NCI-H345 (cell line): Measurements from ENCODE around the gene OSBPL10.
"Not testable (repeated sequence)": the region's sequence is repeated elsewhere in the genome, so short reads cannot be mapped to it uniquely, and the experiment has no call there.

Source experiments
- DNase-seq: peaks from one replicate; lab custom pipeline; 2025; lab: John Stamatoyannopoulos, UW

The OSBPL10 gene

DNA sequence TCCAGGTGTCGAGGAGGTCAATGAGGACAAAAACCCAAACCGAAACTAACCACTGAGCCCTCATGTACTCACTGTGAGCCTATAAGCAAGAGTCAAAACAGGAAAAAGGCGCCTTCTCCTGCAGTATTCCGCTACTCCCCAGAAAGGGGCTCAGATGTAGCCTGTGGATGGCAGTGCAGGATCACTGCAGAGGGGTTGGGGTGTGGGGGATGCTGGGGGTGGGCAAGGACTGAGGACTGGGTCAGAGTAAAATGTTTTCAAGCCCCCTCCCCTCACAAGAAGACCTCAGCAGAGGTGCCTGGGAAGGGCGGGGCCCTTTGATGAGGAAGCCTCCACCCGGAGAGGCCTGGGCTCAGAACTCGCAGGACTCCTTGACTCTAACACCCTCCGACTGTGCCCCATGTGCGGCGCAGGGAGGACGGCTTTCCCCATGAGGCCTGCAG, 170.1 kb downstream of the OSBPL10 start:
- DNase-seq: no peak

- DNase-seq: no peak
Observed at GRCh38 chr3:31808143-31808720, 172.8 kb downstream of the OSBPL10 start.

DNA sequence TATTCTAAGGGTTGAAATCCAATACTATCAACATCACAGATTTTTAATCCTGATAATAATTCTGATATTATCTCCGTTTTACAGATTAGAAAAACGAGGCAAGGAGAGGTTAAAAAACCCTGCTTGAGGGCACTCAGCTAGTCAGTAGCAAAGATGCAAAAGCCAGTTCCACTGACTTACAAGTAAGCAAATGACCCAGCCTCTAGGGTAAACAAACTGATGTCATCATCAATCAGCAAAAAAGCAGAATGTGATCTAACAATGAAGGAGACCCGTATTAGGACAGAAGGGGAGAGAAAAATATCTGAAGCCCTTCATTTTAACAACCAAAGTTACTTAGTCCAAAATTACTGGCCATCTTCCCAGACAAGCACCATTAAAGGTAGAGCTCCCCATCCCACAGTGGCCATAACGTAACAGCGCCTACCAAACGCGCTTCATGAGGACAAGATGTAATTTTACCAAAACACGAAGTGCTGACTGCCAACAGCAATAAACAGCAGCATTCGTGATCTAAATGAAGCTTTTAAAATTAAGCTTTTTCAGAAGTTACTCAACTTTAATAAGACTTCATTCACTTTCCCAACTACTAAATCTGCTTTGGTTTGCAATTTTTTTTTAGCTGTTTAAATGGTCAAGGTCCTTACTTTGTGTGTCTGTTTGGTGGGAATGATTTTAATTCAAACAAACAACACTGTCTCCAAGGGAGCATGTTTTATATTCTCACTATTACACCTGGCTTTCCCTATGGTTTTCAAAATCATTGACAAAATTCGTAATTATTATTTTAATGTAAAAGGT, 176.6 kb downstream of the OSBPL10 start:
- DNase-seq: no peak

GRCh38 chr3:31802981-31803740, 177.9 kb downstream of the OSBPL10 start:
- no peak for DNase-seq

DNA sequence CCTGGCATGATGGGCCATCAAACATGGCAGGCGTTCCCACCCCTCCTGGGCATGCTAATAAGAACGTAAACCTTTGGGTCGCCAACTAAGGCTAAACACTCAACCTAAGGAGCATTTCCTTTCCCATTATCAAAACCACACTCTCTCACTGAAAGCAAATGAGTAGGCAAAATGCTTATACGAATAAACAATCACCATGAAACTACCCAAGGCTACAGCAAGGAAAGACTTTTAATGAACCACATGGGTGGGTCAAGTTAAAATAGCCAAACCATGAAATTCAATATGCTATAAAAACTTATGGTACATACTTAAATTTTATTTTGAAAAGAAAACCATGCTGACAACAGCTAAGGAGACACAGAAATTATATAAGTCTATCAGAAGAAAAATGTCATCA, 180.6 kb downstream of the OSBPL10 start:
- DNase-seq: no peak

GRCh38 chr3:31798840-31799239, 182.2 kb downstream of the OSBPL10 start:
- no peak for DNase-seq

DNA sequence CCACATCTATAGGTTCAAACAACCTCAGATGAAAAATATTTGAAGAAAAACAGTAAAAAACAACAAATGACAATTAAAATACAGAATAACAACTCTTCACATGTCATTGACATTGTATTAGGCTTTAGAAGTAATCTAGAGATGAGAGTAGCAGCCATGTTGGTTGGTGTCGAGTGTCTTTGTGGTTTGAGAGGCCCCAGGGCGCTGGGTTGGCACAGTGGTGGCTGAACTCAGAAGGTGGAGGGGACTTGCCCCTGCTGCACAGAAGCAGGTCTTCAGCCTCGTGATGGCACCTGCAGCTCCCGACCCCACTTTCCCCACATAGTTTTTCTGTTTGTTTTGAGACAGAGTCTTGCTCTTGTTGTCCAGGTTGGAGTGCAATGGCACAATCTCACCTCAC, 187.2 kb downstream of the OSBPL10 start:
- DNase-seq: no peak

GRCh38 chr3:31791090-31791430, 190.0 kb downstream of the OSBPL10 start:
- no peak for DNase-seq

DNA sequence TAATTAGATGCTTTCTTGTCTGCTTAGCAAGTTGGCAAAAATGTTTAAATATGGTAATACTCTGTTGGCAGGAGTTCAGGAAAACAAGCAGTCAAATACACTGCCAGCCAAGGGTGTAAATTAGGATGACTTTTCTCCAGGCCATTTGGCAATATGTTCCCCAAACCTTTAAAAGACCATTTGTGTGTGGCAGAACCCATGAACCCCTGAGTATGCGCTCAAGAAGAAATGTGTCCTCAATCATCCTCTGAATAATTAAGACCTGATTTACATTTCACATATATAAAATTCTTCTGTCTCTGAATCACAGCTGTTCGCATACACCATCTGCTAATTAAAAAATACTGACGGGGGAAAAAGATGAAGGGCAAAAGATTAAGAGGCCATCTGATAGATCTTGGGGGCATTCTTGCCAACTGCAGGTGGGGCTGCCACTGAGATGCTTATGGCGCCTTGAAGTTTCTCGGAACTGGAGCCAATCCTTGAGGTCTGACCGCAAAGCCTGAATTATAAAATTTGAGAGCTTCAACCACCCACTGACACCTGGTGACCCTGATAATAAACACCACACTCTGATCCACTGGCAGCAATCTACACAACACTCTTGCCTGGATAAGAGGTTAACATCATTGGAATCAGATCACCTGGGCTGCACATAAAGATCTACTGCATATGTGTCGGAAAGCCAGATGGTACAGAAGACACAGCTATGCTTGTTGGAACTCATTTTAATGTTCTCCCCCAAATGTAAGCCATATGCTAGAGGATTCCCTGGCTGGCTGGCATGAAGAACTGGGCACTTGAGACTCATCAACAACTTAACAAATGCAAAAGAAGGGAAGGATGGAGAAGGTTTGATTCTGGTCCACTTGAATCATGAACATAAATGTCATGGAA, 190.6 kb downstream of the OSBPL10 start:
- DNase-seq: no peak

GRCh38 chr3:31789429-31789828, 191.6 kb downstream of the OSBPL10 start:
- no peak for DNase-seq

DNA sequence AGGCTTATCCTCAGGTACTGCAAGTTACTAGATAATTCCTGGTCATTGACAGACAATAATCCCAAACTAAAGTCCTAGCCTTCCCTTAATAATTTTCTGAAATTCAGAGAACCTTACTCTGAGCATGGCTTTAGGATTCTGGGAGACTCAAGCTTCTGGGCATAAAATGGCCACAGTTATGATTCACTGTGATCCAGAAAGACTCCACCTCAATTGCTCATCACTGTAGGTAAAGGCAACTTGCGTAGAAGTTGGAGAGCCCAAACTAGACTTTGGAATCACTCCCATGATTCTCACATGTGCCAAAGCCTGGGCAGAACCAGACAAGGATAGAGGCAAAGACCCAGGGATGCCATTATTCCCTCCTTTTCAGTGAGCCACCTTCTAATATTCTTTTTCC, 195.3 kb downstream of the OSBPL10 start:
- DNase-seq: no peak

DNA sequence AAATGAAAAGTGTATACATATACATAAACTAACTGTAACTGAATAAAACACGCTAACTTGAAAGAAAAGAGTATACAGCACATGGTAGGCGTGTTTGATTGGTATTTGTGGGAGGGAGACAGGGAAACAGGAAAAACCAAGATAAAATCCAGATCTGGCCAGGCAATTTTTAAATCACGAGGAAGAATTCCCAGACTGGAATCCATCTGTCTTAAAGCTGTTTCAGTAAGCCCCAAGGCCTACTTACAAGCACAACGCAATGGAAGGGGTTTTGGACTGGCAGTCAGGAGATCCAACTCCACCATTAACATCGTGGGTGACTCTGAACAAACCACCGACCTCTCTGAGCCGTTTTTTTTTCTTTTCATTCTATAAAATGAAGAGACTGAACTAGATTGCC, 195.8 kb downstream of the OSBPL10 start:
- no peak for DNase-seq

- DNase-seq: not testable (repeated sequence)
Observed at GRCh38 chr3:31783851-31784250, 197.2 kb downstream of the OSBPL10 start.

DNA sequence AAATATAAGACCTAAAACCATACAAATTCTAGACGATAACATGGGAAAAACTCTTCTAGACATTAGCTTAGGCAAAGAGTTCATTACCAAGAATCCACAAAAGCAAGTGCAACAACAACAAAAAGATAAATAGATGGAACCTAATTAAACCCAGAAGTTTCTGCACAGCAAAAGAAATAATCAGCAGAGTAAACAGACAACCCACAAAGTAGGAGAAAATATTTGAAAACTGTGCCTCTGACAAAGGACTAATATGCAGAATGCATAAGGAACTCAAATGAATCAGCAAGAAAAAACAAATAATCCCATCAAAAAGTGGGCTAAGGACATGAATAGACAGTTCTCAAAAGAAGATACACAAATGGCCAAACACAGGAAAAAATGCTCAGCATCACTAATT, 198.8 kb downstream of the OSBPL10 start:
- DNase-seq: not testable (repeated sequence)

GRCh38 chr3:31779514-31779913, 201.5 kb downstream of the OSBPL10 start:
- DNase-seq: no peak

DNA sequence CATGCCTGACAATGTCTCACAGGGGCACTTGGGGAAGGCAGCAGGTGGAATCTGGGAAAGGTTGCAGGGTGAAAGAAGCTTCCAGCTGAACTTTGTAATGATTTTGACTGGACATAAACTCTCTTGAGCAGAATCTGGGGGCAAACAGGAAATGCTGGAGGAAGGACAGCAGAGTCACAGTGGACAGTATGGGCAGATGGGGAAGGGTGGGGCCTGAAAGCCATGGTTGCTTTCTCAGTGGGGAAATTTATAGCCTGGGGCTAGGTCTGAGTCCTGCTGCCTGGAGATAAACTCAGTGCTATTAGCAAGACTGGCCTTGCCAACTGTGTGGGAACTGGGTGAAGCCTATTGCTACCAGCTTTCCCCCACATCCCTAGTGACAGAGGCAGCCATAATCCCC, 203.2 kb downstream of the OSBPL10 start:
- no peak for DNase-seq

DNA sequence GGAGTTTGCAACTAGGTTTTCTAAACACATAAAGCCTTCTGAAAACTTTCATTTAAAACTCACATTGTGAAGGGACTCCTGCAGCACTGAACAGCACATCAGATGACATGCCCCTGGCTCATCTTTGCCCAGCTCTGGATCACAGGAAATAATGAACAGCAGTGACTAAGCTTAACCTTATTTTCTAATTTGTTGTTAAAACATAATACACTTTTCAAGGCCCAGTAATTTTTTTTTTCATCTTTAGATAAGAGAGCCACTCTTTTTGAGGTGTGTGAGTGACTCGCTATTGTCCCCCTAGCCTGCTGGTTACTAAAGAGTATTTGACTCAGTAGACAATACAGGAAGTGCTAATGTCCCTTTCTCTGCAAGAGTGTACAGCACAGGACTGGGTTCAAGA, 204.0 kb downstream of the OSBPL10 start:
- no peak for DNase-seq

DNA sequence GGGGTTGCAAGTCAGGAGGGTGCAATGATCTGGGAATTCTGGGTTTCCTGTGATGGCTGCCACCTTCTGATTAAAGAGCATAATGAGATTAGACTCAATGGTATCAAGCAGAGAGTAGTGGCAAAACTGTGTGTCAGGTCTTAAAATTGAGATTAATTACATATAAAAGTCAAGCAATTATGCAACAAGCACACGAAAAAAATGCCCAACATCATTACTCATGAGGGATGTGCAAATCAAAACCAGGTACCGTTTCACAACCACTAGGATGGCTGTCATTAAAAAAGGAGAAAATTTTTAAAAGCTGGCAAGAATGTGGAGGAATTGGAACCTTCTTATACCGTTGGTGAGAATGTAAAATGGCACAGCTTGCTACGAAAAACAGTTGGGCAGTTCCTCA, 205.0 kb downstream of the OSBPL10 start:
- no peak for DNase-seq

DNA sequence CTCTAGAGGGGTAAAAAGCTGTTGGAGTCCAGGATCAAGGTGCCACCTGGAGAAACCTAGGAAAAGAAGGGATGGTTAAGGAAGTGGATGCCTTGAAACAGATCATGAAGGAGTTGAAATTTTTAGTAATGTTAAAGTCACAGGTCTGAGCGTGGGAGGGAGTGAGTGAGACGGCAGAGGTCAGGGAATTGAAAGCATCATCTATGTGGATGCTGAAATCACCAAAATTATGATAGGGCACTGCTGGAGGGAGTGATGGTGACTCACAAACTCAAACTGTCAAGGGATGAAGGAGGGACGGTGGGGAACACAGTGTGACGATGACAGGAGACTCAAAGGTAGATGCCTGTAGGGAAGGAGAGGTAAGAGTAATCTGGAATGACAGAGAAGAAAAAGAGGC, 205.7 kb downstream of the OSBPL10 start:
- no peak for DNase-seq

DNA sequence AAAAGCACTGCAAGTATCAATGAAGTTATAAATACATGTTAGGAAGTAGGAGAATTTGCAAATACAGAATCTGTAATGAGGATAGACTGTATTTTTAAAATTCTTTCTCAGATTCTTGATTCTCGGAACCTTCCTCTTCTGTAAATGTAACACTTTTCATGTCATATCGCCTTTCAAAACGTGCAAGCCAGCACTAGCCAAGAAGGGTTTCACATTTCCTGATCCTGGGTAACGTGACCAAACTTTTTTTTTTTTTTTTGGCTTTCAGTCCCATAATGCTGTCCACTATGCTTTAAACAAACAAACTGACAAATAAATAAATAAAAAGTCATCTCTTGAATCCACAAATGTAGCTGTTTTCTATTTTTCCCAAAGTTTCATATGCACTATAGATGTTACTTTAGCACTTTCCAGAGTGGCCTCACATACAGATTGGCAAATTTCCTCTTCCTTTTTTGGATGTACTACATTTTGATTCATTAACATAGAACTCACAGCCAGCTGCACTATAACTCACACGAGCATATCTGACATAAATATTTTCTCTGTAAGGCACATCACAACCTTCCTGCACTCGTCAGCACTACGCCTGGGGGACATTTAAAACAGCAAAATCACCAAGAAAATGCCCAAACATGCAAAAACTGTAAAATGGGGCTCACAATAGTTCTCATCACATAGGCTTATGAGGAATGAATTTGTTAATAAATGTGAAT, 208.1 kb downstream of the OSBPL10 start:
- no peak for DNase-seq

DNA sequence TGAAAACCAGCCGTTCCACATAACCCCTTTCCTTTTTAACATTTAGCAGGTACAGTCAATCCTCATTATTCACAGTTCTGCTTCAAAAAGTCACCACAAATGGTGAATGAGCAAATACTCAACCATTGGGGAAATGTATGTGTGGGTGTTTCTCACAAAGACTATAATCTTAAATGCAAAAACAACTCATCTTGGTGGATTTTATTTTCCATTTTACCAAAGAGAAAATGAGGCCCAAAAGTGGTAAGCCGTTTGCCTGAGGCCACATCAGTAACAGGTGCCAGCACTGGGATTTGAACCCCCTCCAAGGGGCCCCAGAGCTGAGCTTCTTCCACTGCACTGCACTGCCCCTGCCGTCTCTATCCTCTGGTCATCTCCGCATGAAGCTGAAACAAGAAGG, 208.8 kb downstream of the OSBPL10 start:
- no peak for DNase-seq
